Gastroesophageal sphincter (tissue), 3 donors: ENCODE results near the gene ZEB2.

Experiments used
- POLR2A ChIP-seq, 2 donors: fragments of 450-650 bp; IDR thresholded peaks; one replicate each; pipeline ENCODE4 v1.6.1; 2017; ENCODE audit warnings: antibody characterized with exemption in 2 of 2, mild to moderate bottlenecking in 2 of 2, moderate library complexity in 1 of 2
- POLR2AphosphoS5 ChIP-seq: sonication (generic); formaldehyde crosslinking; IDR thresholded peaks from one replicate; pipeline ENCODE4 v1.6.1; 2017; ENCODE audit warnings: antibody characterized with exemption
- TF ChIP-seq, protein P1 (sequence below), 4 experiments: fragments of 200-600 bp in 2 of 4; fragments of 450-650 bp in 2 of 4; sonication (generic) in 1 of 4; IDR thresholded peaks; one replicate each; pipeline ENCODE4 v1.5.1; 2017 to 2019; ENCODE audit warnings: antibody characterized with exemption in 4 of 4, mild to moderate bottlenecking in 2 of 4, moderate library complexity in 2 of 4

DNA sequence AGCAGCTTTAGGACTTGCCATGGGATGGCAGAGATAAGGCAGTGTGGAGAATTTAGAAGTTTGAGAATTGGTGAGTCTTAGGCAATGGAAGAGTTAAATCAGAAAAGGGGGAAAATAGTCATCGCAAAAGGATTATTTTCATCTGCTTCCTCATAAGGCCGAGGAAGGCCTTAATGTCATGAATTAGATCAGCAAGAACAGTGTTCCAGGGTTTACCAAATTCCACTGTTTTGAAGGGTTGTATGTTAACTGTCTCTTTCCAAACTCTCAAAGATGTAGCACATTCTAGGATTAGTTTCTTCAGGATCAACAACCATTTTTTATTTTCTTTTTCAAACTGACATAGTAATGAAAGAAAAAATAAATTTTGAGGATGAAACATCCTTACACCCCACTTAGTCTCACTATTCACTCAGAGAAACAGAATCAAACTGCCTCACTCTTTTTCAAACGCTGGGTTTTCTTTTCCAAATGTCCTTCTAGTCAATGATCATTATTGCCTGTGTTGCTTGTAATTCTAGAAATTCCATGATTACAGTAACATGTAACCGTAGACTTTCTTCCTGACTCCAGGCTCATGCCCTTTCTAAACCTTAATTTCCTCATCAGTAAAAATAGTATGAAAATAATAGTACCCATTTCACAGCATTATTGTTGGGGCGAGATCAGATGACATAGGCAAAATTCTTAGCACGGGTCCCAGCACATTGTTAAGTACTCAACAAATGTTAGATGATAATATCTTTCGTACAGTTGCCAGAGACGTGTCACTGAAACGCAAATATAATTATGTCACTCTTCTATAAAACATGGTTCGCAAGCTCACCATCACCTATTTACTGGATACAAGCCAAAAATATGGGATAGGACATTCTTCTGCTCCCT is 23.6 kb downstream of the ZEB2 start:
- TF ChIP-seq, protein P1, sequence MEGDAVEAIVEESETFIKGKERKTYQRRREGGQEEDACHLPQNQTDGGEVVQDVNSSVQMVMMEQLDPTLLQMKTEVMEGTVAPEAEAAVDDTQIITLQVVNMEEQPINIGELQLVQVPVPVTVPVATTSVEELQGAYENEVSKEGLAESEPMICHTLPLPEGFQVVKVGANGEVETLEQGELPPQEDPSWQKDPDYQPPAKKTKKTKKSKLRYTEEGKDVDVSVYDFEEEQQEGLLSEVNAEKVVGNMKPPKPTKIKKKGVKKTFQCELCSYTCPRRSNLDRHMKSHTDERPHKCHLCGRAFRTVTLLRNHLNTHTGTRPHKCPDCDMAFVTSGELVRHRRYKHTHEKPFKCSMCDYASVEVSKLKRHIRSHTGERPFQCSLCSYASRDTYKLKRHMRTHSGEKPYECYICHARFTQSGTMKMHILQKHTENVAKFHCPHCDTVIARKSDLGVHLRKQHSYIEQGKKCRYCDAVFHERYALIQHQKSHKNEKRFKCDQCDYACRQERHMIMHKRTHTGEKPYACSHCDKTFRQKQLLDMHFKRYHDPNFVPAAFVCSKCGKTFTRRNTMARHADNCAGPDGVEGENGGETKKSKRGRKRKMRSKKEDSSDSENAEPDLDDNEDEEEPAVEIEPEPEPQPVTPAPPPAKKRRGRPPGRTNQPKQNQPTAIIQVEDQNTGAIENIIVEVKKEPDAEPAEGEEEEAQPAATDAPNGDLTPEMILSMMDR (IDR thresholded peaks at IDR 0.05): no peak
- no peak for TF ChIP-seq POLR2A (IDR thresholded peaks at IDR 0.05)
- no peak for TF ChIP-seq POLR2AphosphoS5
